ENCODE results near the gene MYT1. TPM values are rescaled to one million over a fixed set of nuclear protein-coding genes. Genes with fewer than 3 reads are reported as not detected.

The MYT1 gene
- total RNA-seq, 4 donors from 2014 or later: 0.16 to 0.55 TPM; not detected in 2

DNA sequence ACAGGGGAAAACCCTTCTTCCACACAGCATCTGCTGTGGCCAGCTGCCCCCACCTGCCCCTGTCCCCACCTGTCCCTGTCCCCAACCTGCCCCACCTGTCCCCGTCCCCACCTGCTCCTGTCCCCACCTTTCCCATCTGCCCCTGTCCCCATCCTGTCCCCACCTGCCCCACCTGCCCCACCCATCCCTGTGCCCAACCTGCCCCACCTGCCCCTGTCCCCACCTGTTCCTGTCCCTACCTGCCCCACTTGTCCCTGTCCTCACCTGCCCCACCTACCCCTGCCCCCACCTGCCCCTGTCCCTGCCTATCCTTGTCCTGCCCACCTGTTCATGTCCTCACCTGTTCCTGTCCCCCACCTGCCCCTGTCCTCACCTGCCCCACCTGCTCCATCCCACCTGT lies 6.4 kb upstream of the MYT1 start:
- in situ Hi-C loops (cut with MboI; ENCODE audit: low pct_ligation_motif_present in 1 of 4, low pct_unique_long_range_greater_than_20kb in 1 of 4, low sequenced_read_pairs in 3 of 4): no loop called here
- no peaks in the 10 kb centered on the region for H3K36me3 ChIP-seq
- no peak overlapping the region for H3K4me3 ChIP-seq
- 73% methylated on average over 1 of the region's 1 CpG; no CpG with 5 or more reads in 1 of the 2 donors for WGBS, 2 donors (ENCODE audit: low coverage in 1 of 2)
- no peaks in the 10 kb centered on the region for H3K4me1 ChIP-seq
- intact Hi-C loops (cut with DNase I; ENCODE audit: low total_unique reads): no loop called here
- no peak for DNase-seq
- H3K9me3 ChIP-seq: no peaks in the 10 kb centered on the region
- no peak overlapping the region for H3K27ac ChIP-seq
- peaks cover 49% of the 10 kb centered on the region for H3K27me3 ChIP-seq
- no peak for TF ChIP-seq POLR2A (IDR thresholded peaks at IDR 0.05)
- TF ChIP-seq POLR2AphosphoS5 (IDR thresholded peaks at IDR 0.05): no peak
- TF ChIP-seq, protein P1, sequence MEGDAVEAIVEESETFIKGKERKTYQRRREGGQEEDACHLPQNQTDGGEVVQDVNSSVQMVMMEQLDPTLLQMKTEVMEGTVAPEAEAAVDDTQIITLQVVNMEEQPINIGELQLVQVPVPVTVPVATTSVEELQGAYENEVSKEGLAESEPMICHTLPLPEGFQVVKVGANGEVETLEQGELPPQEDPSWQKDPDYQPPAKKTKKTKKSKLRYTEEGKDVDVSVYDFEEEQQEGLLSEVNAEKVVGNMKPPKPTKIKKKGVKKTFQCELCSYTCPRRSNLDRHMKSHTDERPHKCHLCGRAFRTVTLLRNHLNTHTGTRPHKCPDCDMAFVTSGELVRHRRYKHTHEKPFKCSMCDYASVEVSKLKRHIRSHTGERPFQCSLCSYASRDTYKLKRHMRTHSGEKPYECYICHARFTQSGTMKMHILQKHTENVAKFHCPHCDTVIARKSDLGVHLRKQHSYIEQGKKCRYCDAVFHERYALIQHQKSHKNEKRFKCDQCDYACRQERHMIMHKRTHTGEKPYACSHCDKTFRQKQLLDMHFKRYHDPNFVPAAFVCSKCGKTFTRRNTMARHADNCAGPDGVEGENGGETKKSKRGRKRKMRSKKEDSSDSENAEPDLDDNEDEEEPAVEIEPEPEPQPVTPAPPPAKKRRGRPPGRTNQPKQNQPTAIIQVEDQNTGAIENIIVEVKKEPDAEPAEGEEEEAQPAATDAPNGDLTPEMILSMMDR (IDR thresholded peaks at IDR 0.05): no peak

DNA sequence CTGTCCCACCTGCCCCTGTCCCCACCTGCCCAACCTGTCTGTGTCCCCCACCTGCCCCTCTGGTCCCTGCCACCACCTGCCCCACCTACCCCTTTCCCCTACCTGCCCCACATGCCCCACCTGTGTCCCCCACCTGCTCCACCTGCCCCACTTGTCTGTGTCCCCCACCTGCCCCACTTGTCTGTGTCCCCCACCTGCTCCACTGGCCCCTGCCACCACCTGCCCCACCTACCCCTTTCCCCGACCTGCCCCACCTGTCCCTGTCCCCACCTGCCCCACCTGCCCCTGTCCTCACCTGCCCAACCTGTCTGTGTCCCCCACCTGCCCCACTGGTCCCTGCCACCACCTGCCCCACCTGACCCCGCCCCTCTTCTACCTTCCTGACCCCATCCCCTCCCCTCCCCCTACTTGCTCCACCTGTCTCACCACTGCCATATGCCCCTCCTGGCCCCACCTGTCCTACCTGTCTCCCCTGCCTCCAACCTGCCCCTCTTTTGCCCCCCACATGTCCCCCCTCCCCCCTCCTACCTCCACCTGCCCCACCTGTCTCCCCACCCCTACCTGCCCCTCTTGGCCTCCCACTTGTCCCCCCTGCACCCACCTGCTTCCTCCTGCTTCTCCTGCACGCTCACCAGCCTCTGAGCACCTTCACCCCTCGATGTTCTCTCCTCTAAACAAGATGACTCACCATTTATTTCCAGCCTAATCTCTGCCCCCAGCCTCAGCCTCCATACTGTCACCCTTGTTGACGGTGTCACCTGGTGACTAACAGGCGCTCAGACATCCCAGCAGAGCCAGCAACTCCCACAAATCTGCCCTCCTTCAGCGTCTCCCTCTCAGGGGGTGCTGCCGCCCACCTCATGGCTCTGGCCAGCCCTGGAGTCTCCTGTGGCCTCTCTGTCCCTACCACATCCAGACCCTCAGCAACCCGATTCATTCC lies 5.6 kb upstream of the MYT1 start:
- intact Hi-C loops (cut with DNase I; ENCODE audit: low total_unique reads) (no loop called here), in situ Hi-C loops (cut with MboI; ENCODE audit: low pct_ligation_motif_present in 1 of 4, low pct_unique_long_range_greater_than_20kb in 1 of 4, low sequenced_read_pairs in 3 of 4) (no loop called here)
- no peaks in the 10 kb centered on the region for H3K4me1 ChIP-seq
- DNase-seq: no peak
- H3K36me3 ChIP-seq: no peaks in the 10 kb centered on the region
- H3K9me3 ChIP-seq: no peaks in the 10 kb centered on the region
- no peak overlapping the region for H3K4me3 ChIP-seq
- peaks cover 56% of the 10 kb centered on the region for H3K27me3 ChIP-seq
- no peak overlapping the region for H3K27ac ChIP-seq
- TF ChIP-seq, protein P1 (IDR thresholded peaks at IDR 0.05): no peak
- TF ChIP-seq EP300 (IDR thresholded peaks at IDR 0.05; ENCODE audit: low read depth) (no peak), POLR2AphosphoS5 (IDR thresholded peaks at IDR 0.05) (no peak), POLR2A (IDR thresholded peaks at IDR 0.05) (no peak)
- WGBS, 2 donors (ENCODE audit: low coverage in 1 of 2): 64% methylated on average over 8 of the region's 9 CpGs; no CpG with 5 or more reads in 1 of the 2 donors

DNA sequence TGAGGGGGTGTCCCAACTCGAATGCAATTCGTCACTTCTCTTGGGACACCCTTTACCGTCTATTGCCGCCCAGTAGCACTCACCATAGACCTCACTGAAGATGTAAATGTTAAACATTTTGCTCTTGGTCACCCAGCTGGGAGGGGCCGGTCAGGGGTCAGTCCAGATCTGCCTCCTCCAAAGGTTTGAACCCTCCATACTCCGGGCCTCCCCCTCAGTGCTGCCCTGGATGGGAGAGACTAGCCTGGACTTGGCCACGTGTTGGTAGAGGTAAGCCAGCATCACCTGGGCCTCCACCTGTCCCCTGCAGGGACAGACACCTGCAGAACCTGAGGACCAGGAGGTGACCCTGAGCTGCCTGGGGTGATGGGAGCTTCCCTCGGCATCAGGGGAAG lies 5.0 kb upstream of the MYT1 start:
- H3K27me3 ChIP-seq: peaks cover 63% of the 10 kb centered on the region
- WGBS, 2 donors (ENCODE audit: low coverage in 1 of 2): 33 to 80% methylated on average over 1 to 8 of the region's 8 CpGs
- no peak overlapping the region for H3K27ac ChIP-seq
- in situ Hi-C loops (cut with MboI; ENCODE audit: low pct_ligation_motif_present in 1 of 4, low pct_unique_long_range_greater_than_20kb in 1 of 4, low sequenced_read_pairs in 3 of 4): no loop called here
- H3K36me3 ChIP-seq: no peaks in the 10 kb centered on the region
- no peak overlapping the region for H3K4me3 ChIP-seq
- TF ChIP-seq, protein P1 (IDR thresholded peaks at IDR 0.05): no peak
- TF ChIP-seq POLR2A (IDR thresholded peaks at IDR 0.05) (no peak), EP300 (IDR thresholded peaks at IDR 0.05; ENCODE audit: low read depth) (no peak), POLR2AphosphoS5 (IDR thresholded peaks at IDR 0.05) (no peak)
- DNase-seq: no peak
- H3K4me1 ChIP-seq: no peaks in the 10 kb centered on the region
- no peaks in the 10 kb centered on the region for H3K9me3 ChIP-seq
- intact Hi-C loops (cut with DNase I; ENCODE audit: low total_unique reads): no loop called here

DNA sequence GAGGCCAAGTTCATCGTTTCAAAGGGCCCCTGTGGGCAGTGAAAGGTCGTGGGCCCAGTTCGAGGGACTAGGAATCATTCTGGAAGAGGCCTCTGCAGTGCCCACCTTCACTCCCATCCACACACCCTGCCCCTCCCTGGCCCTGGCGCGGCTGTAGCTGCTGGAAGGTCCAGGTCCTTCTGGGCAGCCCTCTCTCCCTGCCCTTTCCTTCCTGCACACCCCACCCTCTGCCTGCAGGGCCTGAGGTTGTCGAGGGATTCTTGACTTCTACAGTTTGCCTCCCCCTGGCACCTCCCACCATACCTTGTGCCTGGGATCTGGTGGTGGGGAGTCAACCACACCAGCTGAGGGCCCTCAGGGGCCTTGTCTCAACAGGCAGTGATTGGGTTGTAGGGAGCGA lies 4.5 kb upstream of the MYT1 start:
- WGBS, 2 donors (ENCODE audit: low coverage in 1 of 2): 76 to 82% methylated on average over 5 to 7 of the region's 7 CpGs
- TF ChIP-seq POLR2AphosphoS5 (IDR thresholded peaks at IDR 0.05) (no peak), EP300 (IDR thresholded peaks at IDR 0.05; ENCODE audit: low read depth) (no peak), POLR2A (IDR thresholded peaks at IDR 0.05) (no peak)
- TF ChIP-seq, protein P1 (IDR thresholded peaks at IDR 0.05): no peak
- intact Hi-C loops (cut with DNase I; ENCODE audit: low total_unique reads): no loop called here
- H3K36me3 ChIP-seq: no peaks in the 10 kb centered on the region
- no peak overlapping the region for H3K27ac ChIP-seq
- no peaks in the 10 kb centered on the region for H3K4me1 ChIP-seq
- no peak overlapping the region for H3K4me3 ChIP-seq
- in situ Hi-C loops (cut with MboI; ENCODE audit: low pct_ligation_motif_present in 1 of 4, low pct_unique_long_range_greater_than_20kb in 1 of 4, low sequenced_read_pairs in 3 of 4): no loop called here
- peaks cover 67% of the 10 kb centered on the region for H3K27me3 ChIP-seq
- no peaks in the 10 kb centered on the region for H3K9me3 ChIP-seq
- no peak for DNase-seq
